AML-193 (cell line): ENCODE measurements around the gene CXCR4.

Source experiments
- DNase-seq, 2 experiments: peaks; one replicate each; lab custom pipeline; 2025; lab: John Stamatoyannopoulos, UW

The CXCR4 gene

DNA sequence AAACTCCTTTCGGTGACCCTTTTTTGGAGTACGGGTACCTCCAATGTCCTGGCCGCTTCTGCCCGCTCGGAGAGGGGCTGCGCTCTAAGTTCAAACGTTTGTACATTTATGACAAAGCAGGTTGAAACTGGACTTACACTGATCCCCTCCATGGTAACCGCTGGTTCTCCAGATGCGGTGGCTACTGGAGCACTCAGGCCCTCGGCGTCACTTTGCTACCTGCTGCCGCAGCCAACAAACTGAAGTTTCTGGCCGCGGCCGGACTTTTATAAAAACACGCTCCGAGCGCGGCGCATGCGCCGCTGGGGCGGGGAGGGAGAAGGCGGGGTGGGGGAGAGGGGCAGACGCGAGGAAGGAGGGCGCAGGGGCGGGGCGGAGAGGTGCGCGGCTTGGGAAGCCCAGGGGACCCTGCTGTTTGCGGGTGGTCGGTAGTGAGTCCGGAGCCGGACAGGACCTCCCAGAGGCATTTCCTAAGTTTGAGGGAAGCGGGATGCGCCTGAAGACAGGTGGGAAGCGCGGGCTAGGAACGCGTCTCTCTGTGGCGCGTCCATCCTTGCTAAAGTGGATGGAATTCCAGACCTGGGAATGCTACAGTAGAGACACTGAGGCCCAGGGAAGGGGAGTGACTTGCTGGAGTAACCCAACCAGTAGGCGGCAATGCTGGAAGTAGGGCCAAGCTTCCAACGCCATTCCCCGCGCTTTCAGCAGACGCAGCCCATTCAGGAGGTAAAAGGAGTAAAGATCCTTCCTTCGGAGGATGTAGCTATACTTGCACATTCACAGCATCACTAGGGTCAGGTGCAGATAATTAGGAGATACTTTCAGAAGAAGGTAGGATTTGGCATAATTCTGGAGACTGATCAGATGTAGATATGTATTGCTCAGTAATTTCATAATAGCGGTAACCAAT is at the start of gene CXCR4:
Gene CXCR4 (minus strand): TSS at position 241 of the 910 bp plus-strand sequence. CDS start 89 bp downstream, at position 152.
- peak in 1 of 2 experiments; percentile 28 for DNase-seq

DNA sequence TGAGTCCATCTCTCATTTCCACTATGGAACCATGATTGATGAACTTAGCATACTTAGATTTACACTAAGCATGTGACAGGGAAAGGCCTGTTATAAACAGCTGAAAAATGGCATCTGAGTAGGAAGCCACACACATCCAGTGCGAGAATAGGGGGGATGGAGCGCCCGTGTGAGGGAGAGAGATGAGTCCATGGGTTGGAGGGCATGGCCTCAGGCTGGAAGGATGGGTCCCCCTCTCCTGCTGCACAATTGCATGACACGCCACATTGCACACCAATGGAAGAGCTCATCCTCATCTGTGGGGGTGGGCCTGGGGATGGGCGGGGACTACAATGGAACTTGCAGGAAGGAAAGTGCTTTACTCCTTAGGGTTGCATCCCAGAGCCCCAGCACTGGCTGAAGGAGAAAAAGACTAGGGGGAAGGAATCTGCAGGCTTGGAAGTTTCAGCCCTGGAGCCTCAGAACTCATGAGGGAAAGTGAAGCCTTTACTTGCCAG is 46.4 kb upstream of the CXCR4 start:
- DNase-seq: no peak

DNA sequence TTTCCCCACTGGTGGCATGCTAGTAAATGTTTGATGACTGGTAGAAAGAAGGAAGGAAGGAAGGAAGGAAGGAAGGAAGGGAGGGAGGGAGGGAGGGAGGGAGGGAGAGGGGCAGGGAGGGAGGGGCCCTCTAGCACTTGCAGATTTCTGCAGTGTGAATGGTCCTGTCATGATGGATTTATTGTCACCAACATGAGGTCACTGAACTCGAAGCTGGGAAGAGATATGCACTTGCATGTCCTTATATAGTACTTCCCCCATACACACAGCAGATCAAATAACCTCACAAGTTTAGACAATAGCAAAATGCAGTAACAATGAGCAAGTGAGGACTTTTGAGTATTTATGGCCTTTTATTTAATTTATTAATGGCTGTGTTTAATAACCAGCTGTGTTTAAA is 44.5 kb upstream of the CXCR4 start:
- no peak for DNase-seq

DNA sequence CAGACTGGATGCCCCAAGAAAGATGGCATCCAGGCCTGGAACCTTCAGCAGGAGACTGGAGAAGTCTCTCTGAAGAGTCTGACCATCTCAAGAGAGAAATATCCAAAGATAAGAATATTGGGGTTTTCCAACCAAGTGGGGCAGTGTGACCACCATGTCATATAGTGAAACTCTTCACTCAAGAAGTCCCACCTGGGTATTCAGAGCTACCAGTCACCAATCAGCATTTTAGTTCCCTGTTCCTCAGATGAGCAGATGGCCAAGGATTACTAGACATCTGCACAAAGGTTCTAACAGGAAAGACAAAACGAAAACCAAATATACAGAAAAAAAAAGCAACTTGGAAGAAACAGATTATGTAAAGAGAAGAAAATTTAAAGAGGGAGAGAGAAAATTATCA is 38.5 kb upstream of the CXCR4 start:
- no peak for DNase-seq

DNA sequence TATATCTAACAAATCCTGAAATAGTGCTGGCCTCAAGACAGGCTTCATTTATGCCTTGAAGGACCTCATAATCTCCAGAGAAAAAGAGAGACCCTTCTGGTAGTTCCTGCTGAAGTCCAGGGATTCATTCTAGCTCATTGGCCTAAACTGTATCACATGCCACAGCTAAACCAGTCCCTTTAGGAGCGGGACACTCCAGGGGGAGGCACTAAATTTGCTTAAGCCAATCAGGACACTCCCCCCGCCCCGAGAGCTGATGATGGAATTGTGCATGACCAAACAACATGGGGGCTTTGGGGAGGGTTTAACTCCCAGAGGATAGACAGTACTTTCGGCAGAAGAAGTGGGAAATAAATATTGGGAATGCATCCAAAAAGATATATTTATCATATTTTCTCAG is 36.4 kb upstream of the CXCR4 start:
- DNase-seq: no peak

DNA sequence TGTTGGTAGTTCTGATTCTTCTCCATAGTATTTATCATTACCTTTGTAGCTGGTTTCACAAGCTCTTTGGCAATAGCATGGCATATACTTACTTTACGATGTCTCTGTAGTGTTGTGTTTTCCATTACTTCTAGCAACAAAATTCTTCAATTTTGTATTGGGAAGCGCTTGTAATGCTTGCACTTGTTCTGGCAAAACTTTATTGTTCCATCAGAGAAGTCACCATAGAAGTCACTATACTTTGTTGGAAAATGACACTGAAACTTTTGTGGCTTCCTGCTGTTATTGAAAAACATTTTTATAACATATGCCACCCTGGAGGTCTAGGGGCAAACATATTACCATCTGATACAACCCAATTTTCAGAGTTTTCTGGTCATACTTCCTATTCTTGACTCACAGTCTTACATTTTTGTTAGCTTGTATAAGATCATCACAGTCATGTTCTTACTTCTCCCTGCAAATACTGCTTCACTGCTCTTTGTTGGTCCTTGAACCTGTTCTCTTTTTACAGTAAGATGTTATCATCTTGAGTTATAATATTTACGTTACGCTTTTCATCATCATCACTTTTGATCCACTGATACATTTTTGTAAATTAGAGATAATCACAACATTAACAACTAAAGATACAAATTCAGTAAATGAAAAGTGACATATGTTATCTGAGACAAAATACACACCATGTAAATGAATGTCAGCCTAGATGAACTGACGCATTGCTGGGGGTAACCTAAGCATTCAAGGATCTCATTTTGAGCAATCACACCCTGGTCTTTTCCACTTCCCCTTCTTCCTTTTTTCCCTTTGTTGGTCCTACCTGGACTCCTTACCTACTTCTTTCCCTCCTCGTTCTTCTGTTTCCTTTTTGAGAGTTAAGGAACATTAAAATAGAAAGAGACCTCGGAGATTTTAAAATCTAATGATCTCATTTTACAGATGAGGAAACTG is 33.3 kb upstream of the CXCR4 start:
- no peak for DNase-seq

DNA sequence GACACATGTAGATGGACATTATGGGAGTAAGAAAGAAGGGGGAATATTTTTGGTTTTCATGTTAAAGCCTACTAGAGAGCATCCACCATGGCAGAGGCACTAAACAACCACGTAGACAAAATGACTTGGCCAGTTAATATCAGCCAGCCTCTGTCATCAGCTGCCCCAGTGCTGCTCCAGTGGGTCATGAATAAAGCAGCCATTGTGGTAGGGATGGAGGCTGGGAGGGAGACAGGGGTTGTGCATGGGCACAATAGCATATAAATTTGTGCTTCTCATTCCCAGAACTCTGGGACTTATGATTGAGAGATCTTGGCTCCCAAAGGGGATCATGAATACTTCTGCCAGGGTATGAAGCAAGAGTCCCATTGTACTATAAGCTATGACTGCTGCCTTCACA is 31.1 kb upstream of the CXCR4 start:
- DNase-seq: no peak

DNA sequence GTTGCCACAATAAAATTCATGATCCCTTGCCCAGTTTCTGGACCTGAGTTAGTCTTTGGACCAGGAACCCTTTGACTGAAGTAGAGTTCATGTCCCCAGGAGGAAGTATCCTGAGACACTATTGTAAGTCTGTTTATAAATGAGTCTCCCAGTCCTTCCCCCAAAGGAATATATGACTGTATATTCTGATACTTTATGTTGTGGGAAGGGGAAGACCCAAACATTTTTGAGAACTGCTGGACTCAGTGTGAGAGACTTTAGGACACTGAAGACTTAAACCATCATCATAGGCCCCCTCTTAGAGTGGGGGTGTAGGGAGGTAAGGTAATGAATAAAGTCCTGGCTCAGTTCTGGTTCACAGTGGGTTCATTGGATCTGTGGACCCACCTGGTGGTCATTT is 28.6 kb upstream of the CXCR4 start:
- DNase-seq: no peak

DNA sequence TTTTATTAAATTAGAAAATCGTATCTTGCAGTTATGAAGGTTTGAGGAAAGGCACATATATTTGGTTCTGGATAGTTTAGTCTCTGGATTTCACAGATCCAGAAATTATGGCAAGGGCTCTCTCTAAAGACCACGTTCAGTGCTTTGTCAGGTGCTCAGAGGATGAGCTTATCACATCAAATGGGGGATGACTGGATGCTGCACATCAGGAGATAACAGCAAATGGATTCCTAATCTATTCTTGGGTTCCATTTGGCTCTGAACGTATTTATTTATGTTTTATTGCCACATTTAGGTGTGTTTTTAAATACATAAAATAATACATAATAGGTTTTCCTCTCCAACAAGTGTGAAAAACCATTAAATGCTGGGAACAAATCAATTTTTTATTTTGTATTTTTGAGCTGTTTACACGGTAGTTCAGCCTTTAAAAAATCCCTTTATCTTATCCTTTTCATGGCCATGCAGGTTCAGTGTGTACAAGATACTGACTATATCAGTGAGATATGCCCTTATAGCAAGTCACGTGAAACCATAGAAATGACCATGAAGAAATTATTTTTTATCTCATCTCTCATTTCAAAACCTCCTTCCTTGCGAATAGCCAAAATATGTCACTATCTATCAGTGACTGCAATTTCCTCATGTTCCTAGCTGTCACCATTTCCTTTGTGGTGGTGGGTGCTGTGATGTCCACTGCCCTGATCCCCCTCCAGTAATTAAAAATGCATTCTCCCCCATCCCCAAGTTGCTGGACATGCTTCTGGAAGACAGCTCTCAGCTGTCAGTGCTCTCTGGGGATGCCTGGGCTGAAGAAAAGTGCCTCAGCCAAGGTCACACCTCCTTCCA is 25.9 kb upstream of the CXCR4 start:
- DNase-seq: peak; percentile 27 to 31

DNA sequence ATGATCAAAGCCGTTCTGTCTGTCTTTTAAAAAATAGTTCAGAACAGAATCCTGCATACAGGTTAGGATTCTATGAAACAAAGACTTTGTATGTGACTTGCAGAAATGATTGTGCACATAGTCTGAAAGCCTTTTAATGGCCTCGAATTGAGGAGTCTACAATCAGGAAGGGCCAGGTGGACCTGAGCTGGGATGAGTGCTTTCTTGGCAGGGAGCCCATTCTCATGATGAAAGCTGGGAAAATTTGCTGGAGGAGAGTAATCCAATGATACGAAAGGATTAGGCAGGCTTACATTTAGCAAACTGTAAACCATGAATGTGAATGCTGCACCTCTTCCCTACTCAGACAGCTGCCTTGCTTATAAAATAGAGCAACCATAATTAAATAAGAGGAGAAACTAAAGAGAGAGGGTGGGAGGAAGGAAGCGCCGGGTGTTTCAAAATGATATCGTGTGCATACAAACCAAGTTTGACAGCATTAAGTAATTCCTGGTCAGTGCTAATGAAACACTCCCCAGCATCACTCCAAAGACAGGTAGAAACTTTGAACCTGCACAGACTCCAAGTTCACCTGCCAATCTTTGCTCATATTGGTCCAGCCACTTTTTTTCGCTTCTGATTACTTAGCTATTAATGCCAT is 23.7 kb upstream of the CXCR4 start:
- DNase-seq: peak; percentile 55 to 67

DNA sequence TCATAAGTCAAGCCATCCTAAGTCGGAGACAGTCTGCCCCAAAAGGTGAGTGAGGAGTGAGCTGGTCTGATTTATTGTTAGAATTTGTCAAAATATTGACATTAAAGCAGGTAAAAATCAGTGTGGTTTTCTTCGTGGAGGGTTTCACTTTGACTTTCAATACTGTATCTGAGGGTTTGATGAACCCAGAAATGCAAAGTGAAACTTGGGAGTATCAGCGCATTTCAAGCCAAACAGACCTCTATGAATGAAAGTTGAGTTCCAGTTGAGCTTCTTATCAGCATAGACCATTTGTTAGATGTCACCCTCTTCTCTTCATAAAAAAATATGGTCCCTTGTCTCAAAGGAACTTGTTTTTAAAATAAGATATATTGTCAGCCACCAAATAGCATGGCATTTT is 21.7 kb upstream of the CXCR4 start:
- DNase-seq: no peak

DNA sequence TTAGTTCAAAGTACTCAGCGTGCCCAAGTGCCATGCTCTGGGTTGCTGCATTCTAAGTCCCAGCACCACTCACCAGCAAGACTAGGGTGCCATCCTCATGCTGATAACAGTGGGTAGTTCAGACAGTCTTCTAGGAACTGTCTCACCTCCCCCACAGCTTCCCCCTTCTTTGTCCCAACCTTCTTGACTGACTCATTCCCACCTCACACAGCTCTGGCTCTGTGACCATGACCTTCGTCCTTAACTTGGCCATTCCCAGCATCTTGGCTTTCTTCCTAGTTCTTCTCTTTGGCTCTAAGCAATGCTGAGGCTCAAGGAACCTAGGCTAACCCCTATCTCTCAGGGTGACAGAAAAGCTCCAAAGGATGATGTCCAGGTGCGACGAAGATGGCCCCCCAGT is 20.0 kb upstream of the CXCR4 start:
- no peak for DNase-seq

DNA sequence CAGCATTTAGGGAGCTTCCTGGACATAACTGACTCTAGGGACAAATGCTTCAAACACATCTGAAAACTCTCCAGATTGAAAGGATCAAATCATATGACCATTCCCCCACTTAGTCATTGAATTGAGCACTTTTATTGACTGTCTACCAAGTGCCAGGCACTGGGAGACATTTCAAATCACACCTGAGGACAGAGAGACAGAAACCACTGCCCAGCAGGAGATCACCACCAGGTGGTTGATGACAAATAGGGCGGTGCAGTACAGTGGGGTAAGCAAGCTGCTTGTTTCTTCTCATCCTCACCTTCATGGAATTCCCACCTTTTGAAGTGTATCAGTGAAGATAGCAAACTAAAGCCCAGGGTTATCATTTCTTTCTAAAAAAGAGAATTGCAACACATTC is 19.0 kb upstream of the CXCR4 start:
- DNase-seq: no peak

DNA sequence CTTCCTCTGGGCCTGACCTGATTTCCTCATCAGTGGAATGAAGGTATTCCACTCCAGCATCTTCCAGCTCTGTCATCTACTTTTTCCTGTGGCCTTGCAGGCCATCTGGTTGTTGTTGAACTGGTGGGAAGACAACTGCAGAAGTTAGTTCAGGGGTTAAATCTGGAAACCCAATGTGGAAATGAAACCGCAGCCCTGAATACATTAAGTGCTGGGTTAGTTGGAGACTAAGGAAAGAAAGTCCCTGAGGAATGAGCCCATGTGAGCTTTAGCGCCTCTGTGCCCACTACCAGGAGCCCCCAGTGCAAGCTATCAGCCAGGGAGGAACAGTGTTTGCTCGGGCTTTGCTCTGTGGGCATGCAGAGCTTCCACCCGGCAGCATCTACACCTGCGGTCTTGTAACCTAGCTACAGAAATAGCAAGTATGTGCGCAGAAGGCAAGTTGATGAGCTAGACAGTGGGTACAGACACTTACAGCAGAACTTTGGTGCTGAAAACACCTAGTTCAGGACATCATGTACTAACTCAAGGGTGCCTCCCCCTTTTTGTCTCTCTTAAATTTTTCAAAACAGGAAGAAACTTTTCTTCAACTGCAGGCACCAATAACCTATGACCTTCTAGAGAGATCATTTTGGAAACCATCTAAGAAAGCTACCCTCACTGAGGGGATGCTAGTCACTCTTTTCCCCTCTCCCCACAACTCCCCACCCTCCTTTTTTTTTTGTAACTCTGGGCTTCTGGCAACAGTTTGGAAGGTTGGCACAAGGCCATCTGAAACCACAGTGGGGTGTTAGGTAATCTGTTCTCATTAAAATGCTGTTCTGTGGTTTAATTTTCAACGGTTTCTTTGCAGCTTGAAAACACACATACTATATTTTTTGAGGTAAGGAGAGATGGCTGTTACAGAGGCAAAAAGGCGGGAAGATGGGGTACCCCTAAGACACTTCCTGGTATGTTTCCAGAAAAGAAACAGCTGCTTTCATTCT is 18.3 kb upstream of the CXCR4 start:
- peak; percentile 91 to 95 for DNase-seq

DNA sequence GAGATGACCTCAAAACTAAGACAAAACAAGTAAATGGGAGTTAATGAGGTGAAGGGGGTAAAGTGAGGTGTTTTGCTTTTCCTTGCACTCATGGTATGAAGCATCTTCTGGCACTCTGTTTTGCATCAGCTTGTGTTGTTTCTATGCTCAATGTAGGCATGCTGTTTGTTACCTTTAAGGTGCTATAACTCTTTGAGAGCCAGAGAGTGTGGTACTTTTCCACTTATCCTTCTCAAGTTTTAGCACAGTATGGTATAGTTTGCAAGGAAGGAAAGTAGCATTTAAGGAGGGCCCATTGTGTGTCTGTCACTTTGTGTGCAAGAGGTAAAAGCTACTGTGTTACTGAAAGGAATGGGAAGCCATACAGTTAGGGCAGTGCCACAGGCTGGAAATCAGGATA is 17.5 kb upstream of the CXCR4 start:
- DNase-seq: no peak

DNA sequence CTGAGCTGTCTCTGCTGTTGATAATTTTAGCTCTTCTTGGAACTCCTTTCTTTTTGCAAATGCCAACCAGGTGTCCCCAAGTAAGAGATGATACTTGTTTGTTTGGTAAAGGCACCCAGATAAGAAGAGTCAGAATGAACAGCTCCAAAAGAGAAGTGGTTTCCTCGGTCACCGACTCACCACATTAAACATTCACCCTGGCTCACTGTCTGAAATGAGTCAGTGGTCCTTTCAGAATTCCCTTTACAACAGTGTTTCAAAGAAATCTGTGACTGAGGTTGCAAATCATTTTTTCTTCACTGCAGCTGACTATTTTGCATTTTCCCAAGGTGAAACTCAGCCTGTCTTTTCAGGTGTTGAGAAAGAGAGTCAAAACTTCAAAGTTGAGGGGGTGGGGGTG is 16.2 kb upstream of the CXCR4 start:
- DNase-seq: no peak

DNA sequence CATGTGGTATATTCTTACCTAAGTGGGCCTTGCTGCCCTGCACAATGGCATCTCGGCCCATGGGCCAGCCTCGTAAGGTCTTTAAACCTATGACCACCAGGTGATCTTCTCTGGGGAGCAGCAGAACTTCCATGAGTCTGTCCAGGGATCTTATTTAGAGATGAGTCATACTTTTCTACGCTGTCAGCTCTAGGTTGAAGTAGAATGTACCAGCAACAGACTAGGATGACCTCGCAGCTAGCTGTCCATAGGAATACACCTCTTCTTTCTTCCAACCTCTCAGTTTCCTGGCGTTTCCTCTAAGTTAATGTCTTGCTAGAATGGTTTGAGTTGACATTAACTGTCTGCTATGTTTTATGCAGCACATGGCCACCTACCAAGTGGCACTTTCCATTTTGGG is 15.6 kb upstream of the CXCR4 start:
- no peak for DNase-seq

DNA sequence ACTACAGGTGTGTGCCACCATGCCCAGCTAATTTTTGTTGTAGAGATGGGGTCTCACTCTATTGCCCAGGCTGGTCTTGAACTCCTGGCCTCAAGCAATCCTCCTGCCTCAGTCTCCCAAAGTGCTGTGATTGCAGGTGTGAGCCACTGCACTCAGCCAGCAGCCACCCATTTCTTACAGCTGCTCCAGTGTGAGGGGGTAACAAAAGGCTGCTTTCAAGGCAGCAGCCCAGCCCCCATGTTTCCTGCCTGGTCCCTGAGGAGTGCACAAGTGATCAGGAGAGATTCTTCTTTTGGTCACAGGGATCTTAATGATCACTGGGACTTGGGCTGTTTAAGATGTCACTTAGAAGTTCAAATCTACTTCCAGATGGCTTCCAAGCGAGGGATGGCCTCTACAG is 15.2 kb upstream of the CXCR4 start:
- DNase-seq: no peak

DNA sequence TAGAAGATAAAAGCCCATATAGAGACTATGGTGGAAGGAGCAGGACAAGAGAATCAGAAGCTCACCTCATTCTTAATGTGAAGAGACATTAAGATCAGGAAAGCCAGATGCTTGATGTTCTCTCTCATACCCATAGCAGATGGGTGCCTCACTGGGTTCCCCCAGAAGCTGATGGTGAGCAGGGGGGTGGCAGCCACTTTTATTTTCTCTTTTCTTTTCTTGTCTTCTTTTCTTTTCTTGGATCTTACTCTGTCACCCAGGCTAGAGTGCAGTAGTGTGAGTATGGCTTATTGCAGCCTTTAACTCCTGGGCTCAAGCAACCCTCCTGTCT is 14.8 kb upstream of the CXCR4 start:
- no peak for DNase-seq
